OCI-LY1 (cell line): ENCODE data around the gene RUNX3.

Experiments
- H2AFZ ChIP-seq: fragments of 200-600 bp; sonication (generic), shearing (Covaris generic); 2 replicates; pipeline ENCODE4 v1.6.0; 2014; ENCODE audit warnings: antibody characterized with exemption, mild to moderate bottlenecking, low read length
- H3F3A ChIP-seq: fragments of 200-600 bp; sonication (generic), shearing (Covaris generic); 2 replicates; pipeline ENCODE4 v1.6.0; 2014; ENCODE audit warnings: mild to moderate bottlenecking, antibody characterized with exemption, low read length, moderate library complexity; ENCODE audit not compliant: insufficient read depth
- H3K27ac ChIP-seq: fragments of 200-600 bp; sonication (generic); 2 replicates; pipeline ENCODE4 v1.5.1; 2014; ENCODE audit warnings: low read length, mixed run types, mild to moderate bottlenecking, low read depth; ENCODE audit not compliant: poor library complexity, severe bottlenecking
- H3K27me3 ChIP-seq: fragments of 200-600 bp; sonication (generic); 2 replicates; pipeline ENCODE4 v1.6.0; 2014; ENCODE audit warnings: antibody characterized with exemption, mild to moderate bottlenecking, low read length, moderate library complexity; ENCODE audit not compliant: insufficient read depth
- H3K36me3 ChIP-seq: fragments of 200-600 bp; sonication (generic); 2 replicates; pipeline ENCODE4 v1.6.1; 2014; ENCODE audit warnings: mild to moderate bottlenecking, antibody characterized with exemption, low read length, moderate library complexity, mixed read lengths; ENCODE audit not compliant: insufficient read depth
- H3K4me1 ChIP-seq: fragments of 200-600 bp; sonication (generic); 2 replicates; pipeline ENCODE4 v1.5.1; 2014; ENCODE audit warnings: mild to moderate bottlenecking, low read length, moderate library complexity; ENCODE audit not compliant: insufficient read depth, severe bottlenecking
- H3K4me2 ChIP-seq: fragments of 200-600 bp; sonication (generic), shearing (Covaris generic); 2 replicates; pipeline ENCODE4 v1.6.1; 2014; ENCODE audit warnings: low read length
- H3K4me3 ChIP-seq: fragments of 200-600 bp; sonication (generic); 2 replicates; pipeline ENCODE4 v1.5.1; 2014; ENCODE audit warnings: low read length, low read depth, mild to moderate bottlenecking, mixed read lengths; ENCODE audit not compliant: poor library complexity, severe bottlenecking
- H3K79me2 ChIP-seq: fragments of 200-600 bp; shearing (Covaris generic); 2 replicates; pipeline ENCODE4 v1.6.1; 2016; ENCODE audit warnings: mixed run types, low read length, mixed read lengths; ENCODE audit not compliant: insufficient read depth
- H3K9ac ChIP-seq: fragments of 200-600 bp; sonication (generic), shearing (Covaris generic); 2 replicates; pipeline ENCODE4 v1.6.1; 2014; ENCODE audit warnings: mild to moderate bottlenecking, low read length, mixed read lengths
- H3K9me2 ChIP-seq: fragments of 200-600 bp; sonication (generic), shearing (Covaris generic); 2 replicates; pipeline ENCODE4 v1.6.1; 2014; ENCODE audit warnings: low read depth, mild to moderate bottlenecking, low read length, mixed read lengths
- H3K9me3 ChIP-seq: fragments of 200-600 bp; shearing (Covaris generic); 2 replicates; pipeline ENCODE4 v1.6.1; 2014; ENCODE audit warnings: low read length, mixed read lengths
- H4K20me1 ChIP-seq: fragments of 200-600 bp; sonication (generic), shearing (Covaris generic); 2 replicates; pipeline ENCODE4 v1.6.0; 2016; ENCODE audit warnings: mild to moderate bottlenecking, low read length; ENCODE audit not compliant: insufficient read depth
- EZH2 ChIP-seq: fragments of 200-600 bp; sonication (generic), shearing (Covaris generic); IDR thresholded peaks from 2 replicates; pipeline ENCODE4 v1.8.0; 2017; ENCODE audit warnings: borderline replicate concordance, mixed run types, mild to moderate bottlenecking, antibody characterized with exemption, low read length, moderate library complexity, mixed read lengths
- TF ChIP-seq, protein P1 (sequence below): fragments of 200-600 bp; sonication (generic), shearing (Covaris generic); IDR thresholded peaks from 2 replicates; pipeline ENCODE4 v1.5.1; 2017; ENCODE audit warnings: mild to moderate bottlenecking, antibody characterized with exemption, low read length, moderate library complexity, mixed read lengths

Gene RUNX3

GRCh38 chr1:24957808-24958752, 28.0 kb upstream of the RUNX3 start:
- Histone ChIP-seq H3K9ac (no peak overlapping the region), H3K79me2 (no peaks in the 10 kb centered on the region), H3K4me2 (no peak overlapping the region), H3F3A (no peaks in the 10 kb centered on the region), H3K4me3 (no peak overlapping the region), H2AFZ (no peak overlapping the region), H3K9me2 (no peaks in the 10 kb centered on the region), H3K27me3 (no peaks in the 10 kb centered on the region; the same call in 1 of the 2 replicates), H3K9me3 (no peaks in the 10 kb centered on the region), H3K27ac (no peak overlapping the region), H4K20me1 (no peaks in the 10 kb centered on the region), H3K36me3 (no peaks in the 10 kb centered on the region), H3K4me1 (no peaks in the 10 kb centered on the region)
- TF ChIP-seq, protein P1, sequence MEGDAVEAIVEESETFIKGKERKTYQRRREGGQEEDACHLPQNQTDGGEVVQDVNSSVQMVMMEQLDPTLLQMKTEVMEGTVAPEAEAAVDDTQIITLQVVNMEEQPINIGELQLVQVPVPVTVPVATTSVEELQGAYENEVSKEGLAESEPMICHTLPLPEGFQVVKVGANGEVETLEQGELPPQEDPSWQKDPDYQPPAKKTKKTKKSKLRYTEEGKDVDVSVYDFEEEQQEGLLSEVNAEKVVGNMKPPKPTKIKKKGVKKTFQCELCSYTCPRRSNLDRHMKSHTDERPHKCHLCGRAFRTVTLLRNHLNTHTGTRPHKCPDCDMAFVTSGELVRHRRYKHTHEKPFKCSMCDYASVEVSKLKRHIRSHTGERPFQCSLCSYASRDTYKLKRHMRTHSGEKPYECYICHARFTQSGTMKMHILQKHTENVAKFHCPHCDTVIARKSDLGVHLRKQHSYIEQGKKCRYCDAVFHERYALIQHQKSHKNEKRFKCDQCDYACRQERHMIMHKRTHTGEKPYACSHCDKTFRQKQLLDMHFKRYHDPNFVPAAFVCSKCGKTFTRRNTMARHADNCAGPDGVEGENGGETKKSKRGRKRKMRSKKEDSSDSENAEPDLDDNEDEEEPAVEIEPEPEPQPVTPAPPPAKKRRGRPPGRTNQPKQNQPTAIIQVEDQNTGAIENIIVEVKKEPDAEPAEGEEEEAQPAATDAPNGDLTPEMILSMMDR = no peak
- TF ChIP-seq EZH2 = no peak

DNA sequence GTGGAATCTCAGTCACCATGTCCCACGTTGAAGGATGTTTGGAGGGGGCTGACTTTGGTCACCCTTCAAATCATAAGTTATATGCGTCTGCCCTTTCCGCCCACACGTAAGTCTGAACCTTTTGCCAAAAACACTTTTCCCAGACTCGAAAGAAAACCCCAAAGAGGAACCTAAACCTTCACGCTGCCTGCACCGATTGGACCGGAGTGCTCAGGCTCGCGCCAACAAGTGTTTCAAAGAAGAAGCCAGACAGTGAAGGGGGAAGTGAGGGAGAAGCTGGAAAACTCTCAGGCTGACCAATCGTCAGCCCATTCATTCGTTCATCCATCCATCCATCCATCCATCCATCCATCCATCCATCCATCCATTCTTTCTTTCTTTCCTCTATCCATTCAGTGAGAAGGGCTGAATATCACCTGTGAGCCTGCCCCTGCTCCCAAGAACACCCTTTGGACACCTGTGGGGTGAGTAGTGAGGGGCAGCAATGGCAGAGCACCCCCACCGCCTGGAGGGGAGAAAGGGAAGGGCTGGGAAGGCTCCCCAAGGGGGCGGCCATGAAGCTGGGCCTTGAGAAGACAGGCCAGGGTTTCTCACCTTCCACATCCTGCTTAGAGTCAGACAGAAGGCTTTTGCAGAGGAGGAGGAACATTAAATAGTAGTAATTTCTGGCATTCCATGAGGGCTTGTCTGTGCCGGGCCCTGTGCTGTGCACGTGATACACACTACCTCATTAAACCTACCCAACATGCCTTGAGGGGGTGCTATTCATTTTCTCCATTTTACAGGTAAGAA, 27.1 kb upstream of the RUNX3 start:
- Histone ChIP-seq H3K4me3 (no peak overlapping the region), H3K27ac (no peak overlapping the region), H3K79me2 (no peaks in the 10 kb centered on the region), H3F3A (no peaks in the 10 kb centered on the region), H4K20me1 (no peaks in the 10 kb centered on the region), H2AFZ (no peak overlapping the region), H3K4me1 (no peaks in the 10 kb centered on the region), H3K9ac (no peak overlapping the region), H3K9me3 (no peaks in the 10 kb centered on the region), H3K36me3 (no peaks in the 10 kb centered on the region), H3K9me2 (no peaks in the 10 kb centered on the region), H3K4me2 (no peak overlapping the region), H3K27me3 (peaks cover 4% of the 10 kb centered on the region; the same call in 1 of the 2 replicates)
- no peak for TF ChIP-seq EZH2
- TF ChIP-seq, protein P1 = no peak

GRCh38 chr1:24955779-24956365, 25.8 kb upstream of the RUNX3 start:
- H4K20me1 ChIP-seq = no peaks in the 10 kb centered on the region
- no peak overlapping the region for H3K27ac ChIP-seq
- no peak overlapping the region for H3K9ac ChIP-seq
- peaks cover 6% of the 10 kb centered on the region; the same call in 1 of the 2 replicates for H3K27me3 ChIP-seq
- H3K4me3 ChIP-seq = no peak overlapping the region
- TF ChIP-seq, protein P1 = no peak
- TF ChIP-seq EZH2 = no peak
- H3K4me2 ChIP-seq = no peak overlapping the region
- H3K36me3 ChIP-seq = no peaks in the 10 kb centered on the region
- H3K9me2 ChIP-seq = no peaks in the 10 kb centered on the region
- H3K4me1 ChIP-seq = no peaks in the 10 kb centered on the region
- no peaks in the 10 kb centered on the region for H3K79me2 ChIP-seq
- H3F3A ChIP-seq = no peaks in the 10 kb centered on the region
- H2AFZ ChIP-seq = no peak overlapping the region
- H3K9me3 ChIP-seq = no peaks in the 10 kb centered on the region
